ENCODE measurements around the gene BDNF.

The BDNF gene

DNA sequence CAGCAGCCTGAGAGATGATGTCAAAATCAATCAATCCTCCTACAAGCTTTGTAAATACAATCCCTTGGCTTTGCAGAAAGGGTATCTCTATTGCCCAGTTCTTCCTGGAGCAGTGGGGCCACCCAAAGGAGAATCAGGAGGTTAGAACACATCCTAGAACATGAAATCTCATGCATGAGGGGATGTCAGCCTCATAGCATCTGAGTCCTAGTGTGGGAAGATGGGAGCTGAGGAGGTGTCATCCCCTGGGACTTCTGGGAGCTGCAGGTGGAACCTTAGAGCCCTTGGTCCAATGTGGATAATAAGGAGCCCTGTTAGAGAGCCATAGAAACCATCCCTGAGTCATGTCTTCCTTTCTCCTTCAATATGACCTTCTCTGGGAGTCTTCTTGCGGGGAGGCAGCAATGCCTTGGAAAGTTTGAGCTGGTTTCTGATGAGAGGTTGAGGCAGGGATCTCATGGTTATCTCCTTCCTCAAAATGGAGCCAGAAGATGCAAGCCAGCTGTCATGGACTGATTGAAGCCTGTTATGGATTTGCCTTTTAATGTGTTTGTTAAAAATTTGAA lies 74.8 kb downstream of the BDNF start:
- no peak for DNase-seq (ENCODE audit: extremely low read depth, insufficient read length)
- TF ChIP-seq, protein P1, sequence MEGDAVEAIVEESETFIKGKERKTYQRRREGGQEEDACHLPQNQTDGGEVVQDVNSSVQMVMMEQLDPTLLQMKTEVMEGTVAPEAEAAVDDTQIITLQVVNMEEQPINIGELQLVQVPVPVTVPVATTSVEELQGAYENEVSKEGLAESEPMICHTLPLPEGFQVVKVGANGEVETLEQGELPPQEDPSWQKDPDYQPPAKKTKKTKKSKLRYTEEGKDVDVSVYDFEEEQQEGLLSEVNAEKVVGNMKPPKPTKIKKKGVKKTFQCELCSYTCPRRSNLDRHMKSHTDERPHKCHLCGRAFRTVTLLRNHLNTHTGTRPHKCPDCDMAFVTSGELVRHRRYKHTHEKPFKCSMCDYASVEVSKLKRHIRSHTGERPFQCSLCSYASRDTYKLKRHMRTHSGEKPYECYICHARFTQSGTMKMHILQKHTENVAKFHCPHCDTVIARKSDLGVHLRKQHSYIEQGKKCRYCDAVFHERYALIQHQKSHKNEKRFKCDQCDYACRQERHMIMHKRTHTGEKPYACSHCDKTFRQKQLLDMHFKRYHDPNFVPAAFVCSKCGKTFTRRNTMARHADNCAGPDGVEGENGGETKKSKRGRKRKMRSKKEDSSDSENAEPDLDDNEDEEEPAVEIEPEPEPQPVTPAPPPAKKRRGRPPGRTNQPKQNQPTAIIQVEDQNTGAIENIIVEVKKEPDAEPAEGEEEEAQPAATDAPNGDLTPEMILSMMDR (IDR thresholded peaks at IDR 0.05; ENCODE audit: insufficient read depth, low read length, poor library complexity, severe bottlenecking): no peak
- H3K27me3 ChIP-seq (replicated peaks; ENCODE audit: control insufficient read depth, insufficient read depth, low read length): no peaks in the 10 kb centered on the region
- H3K36me3 ChIP-seq (ENCODE audit: control insufficient read depth, insufficient read depth, low read length): no peaks in the 10 kb centered on the region
- no peak overlapping the region for H3K4me3 ChIP-seq (replicated peaks; ENCODE audit: low read depth, low read length)

DNA sequence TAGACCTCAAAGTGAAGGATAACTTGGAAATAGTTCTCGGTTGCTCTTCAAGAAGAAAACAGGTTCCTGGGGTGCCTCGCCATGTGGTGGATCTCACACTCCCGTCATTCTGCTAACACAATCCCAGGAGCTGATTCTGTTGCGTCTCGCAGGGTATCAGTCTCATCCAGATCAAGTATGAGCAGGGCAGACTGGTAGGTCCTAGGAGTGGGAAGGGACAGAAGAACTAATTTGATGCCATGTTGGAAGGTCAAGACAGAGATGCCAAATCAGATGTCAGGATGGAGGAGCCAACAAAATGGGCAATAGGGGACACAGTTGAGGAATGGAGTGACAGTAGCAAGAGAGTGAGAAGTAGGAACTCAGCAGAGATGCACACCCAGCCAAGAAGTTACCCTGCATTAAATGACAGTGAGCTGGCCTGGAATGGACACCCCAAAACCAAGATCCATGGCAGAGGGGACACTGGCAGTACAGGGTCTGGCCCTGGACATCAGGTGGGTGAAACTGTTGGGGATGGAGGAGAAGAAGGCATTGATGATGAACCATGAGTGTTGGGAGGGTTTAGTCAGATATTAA lies 76.2 kb downstream of the BDNF start:
- no peak overlapping the region for H3K4me3 ChIP-seq (replicated peaks; ENCODE audit: low read depth, low read length)
- TF ChIP-seq, protein P1 (IDR thresholded peaks at IDR 0.05; ENCODE audit: insufficient read depth, low read length, poor library complexity, severe bottlenecking): no peak

GRCh38 chr11:27622541-27623300 lies 77.5 kb downstream of the BDNF start:
- Histone ChIP-seq H3K27me3 (replicated peaks; ENCODE audit: control insufficient read depth, insufficient read depth, low read length) (no peaks in the 10 kb centered on the region), H3K4me3 (replicated peaks; ENCODE audit: low read depth, low read length) (no peak overlapping the region), H3K36me3 (ENCODE audit: control insufficient read depth, insufficient read depth, low read length) (no peaks in the 10 kb centered on the region)
- no peak for DNase-seq (ENCODE audit: extremely low read depth, insufficient read length)
- TF ChIP-seq, protein P1 (IDR thresholded peaks at IDR 0.05; ENCODE audit: insufficient read depth, low read length, poor library complexity, severe bottlenecking): no peak

More for the DNA sequence above, 76.2 kb downstream of the BDNF start:
- Histone ChIP-seq H3K27me3 (replicated peaks; ENCODE audit: control insufficient read depth, insufficient read depth, low read length) (no peaks in the 10 kb centered on the region), H3K36me3 (ENCODE audit: control insufficient read depth, insufficient read depth, low read length) (no peaks in the 10 kb centered on the region)
- no peak for DNase-seq (ENCODE audit: extremely low read depth, insufficient read length)

DNA sequence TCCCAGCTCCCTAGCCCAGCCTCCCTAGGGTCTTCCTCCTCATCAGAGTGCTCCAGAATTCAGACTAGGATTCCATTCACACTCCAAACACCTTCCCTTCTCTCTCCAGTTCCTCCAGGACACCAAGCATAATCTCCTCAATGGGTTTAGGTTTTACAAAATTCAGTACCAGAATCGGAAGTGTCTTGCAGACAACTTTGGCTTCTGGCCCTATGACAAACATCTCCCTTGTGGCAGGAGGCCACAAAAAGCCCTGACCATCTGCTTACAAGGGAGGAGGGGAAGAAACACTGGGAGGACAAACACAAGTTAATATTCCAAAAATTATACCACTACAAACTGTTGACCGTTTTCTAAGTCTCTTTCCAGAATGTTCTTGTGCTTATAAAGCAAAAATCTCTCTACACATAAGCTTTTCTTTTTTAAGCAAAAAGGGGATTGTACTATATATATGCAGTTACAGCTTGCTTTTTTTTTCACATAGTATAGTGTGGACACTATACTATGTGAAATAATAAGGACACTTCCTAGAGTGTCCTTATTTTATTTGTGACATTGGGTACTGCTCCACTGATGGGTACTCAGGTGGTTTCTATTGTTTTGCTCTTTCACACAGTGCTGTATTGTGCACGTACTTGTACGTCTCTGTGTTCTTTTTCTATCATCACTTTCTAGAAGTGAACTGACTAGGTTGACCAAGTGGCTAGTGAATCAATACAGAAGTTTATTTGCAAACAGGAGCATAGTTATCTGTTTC lies 78.7 kb downstream of the BDNF start:
- no peak overlapping the region for H3K4me3 ChIP-seq (replicated peaks; ENCODE audit: low read depth, low read length)
- DNase-seq (ENCODE audit: extremely low read depth, insufficient read length): no peak
- TF ChIP-seq, protein P1 (IDR thresholded peaks at IDR 0.05; ENCODE audit: insufficient read depth, low read length, poor library complexity, severe bottlenecking): no peak
- no peaks in the 10 kb centered on the region for H3K27me3 ChIP-seq (replicated peaks; ENCODE audit: control insufficient read depth, insufficient read depth, low read length)
- H3K36me3 ChIP-seq (ENCODE audit: control insufficient read depth, insufficient read depth, low read length): no peaks in the 10 kb centered on the region

- Histone ChIP-seq H3K27me3 (replicated peaks; ENCODE audit: control insufficient read depth, insufficient read depth, low read length) (no peaks in the 10 kb centered on the region), H3K4me3 (replicated peaks; ENCODE audit: low read depth, low read length) (no peak overlapping the region), H3K36me3 (ENCODE audit: control insufficient read depth, insufficient read depth, low read length) (no peaks in the 10 kb centered on the region)
- no peak for DNase-seq (ENCODE audit: extremely low read depth, insufficient read length)
- TF ChIP-seq, protein P1 (IDR thresholded peaks at IDR 0.05; ENCODE audit: insufficient read depth, low read length, poor library complexity, severe bottlenecking): no peak
Measured at GRCh38 chr11:27619763-27620335, 80.4 kb downstream of the BDNF start.

All from GM06990 (cell line).